Caco-2 (cell line): Measurements from ENCODE around the gene RBM27. TPM values are rescaled to one million over a fixed set of nuclear protein-coding genes. Genes with fewer than 3 reads are reported as not detected.
"Not testable (repeated sequence)": the region's sequence is repeated elsewhere in the genome, so short reads cannot be mapped to it uniquely, and the experiment has no call there.

ENCODE experiments used
- BruUV-seq: library from RNA; stranded (reverse); fragments of 400-500 nt; replicated peaks from 2 replicates; lab custom pipeline; 2021; lab: Mats Ljungman, UMichigan
- CTCF ChIA-PET: fragments of 300-600 bp; sonication (Branson Sonifier 250); formaldehyde crosslinking; loops from one replicate; lab custom pipeline; 2022; ENCODE audit warnings: antibody characterized with exemption; lab: Charles Lee
- POLR2A ChIA-PET: fragments of 300-600 bp; sonication (Branson Sonifier 250); formaldehyde crosslinking; loops from one replicate; lab custom pipeline; 2022; ENCODE audit warnings: antibody characterized with exemption; lab: Charles Lee
- DNase-seq, 2 experiments: peaks; one replicate each; pipeline versions ENCODE4 v3.0.0 to v3.0.0-alpha.2; 2020 to 2022
- H3K27me3 ChIP-seq: replicated peaks from 2 replicates; pipeline ENCODE4 v1.6.0; 2011; ENCODE audit warnings: low read length; ENCODE audit not compliant: control insufficient read depth, insufficient read depth
- H3K36me3 ChIP-seq: 2 replicates; pipeline ENCODE4 v1.5.1; 2011; ENCODE audit warnings: low read length; ENCODE audit not compliant: control insufficient read depth, insufficient read depth
- H3K4me1 ChIP-seq: fragments of 250-450 bp; sonication (Bioruptor Pico); 2 replicates; pipeline ENCODE4 v1.5.1; 2020; ENCODE audit warnings: mild to moderate bottlenecking
- H3K4me3 ChIP-seq: 2 replicates; pipeline ENCODE4 v1.5.1; 2011; ENCODE audit warnings: low read depth, mild to moderate bottlenecking, control low read depth, low read length
- H3K9me3 ChIP-seq: fragments of 250-450 bp; sonication (Bioruptor Pico); 2 replicates; pipeline ENCODE4 v1.5.1; 2020; ENCODE audit warnings: mild to moderate bottlenecking, moderate library complexity
- H3K27ac Mint-ChIP-seq: one replicate; pipeline ENCODE4 v1.8.0; 2022; ENCODE audit warnings: mixed read lengths; ENCODE audit not compliant: unreplicated experiment
- H3K27me3 Mint-ChIP-seq: one replicate; pipeline ENCODE4 v1.8.0; 2022; ENCODE audit warnings: mixed read lengths; ENCODE audit not compliant: insufficient read depth, unreplicated experiment
- H3K36me3 Mint-ChIP-seq: one replicate; pipeline ENCODE4 v1.8.0; 2022; ENCODE audit warnings: mild to moderate bottlenecking, mixed read lengths; ENCODE audit not compliant: insufficient read depth, unreplicated experiment
- H3K4me1 Mint-ChIP-seq: one replicate; pipeline ENCODE4 v1.8.0; 2022; ENCODE audit warnings: low read depth, mixed read lengths; ENCODE audit not compliant: unreplicated experiment
- H3K4me3 Mint-ChIP-seq: one replicate; pipeline ENCODE4 v1.8.0; 2022; ENCODE audit warnings: mild to moderate bottlenecking, moderate library complexity, mixed read lengths; ENCODE audit not compliant: unreplicated experiment
- H3K9me3 Mint-ChIP-seq: one replicate; pipeline ENCODE4 v1.8.0; 2022; ENCODE audit warnings: mixed read lengths; ENCODE audit not compliant: unreplicated experiment
- intact Hi-C: fragments of 100-400 bp; cut with micrococcal nuclease; formaldehyde crosslinking; loops from one replicate; pipeline ENCODE4 v1.10.0; 2022; ENCODE audit not compliant: unreplicated experiment
- total RNA-seq: library from RNA; stranded (reverse); gene quantifications from 2 replicates; pipeline ENCODE4 v1.2.3, GENCODE V29; 2022
- TF ChIP-seq, protein P1 (sequence below), 2 experiments: fragments of 200-600 bp in 1 of 2; IDR thresholded peaks; 1 replicate in 1 of 2; 2 replicates in 1 of 2; pipeline versions ENCODE4 v1.5.1 to v1.8.0; 2011 to 2022; ENCODE audit warnings: antibody characterized with exemption in 1 of 2, control low read depth in 1 of 2, inconsistent platforms in 1 of 2, low read depth in 1 of 2, low read length in 1 of 2, mild to moderate bottlenecking in 1 of 2, moderate library complexity in 1 of 2; ENCODE audit not compliant: insufficient read depth in 1 of 2, severe bottlenecking in 1 of 2, unreplicated experiment in 1 of 2

Gene RBM27
- total RNA-seq, 1 experiment from 2014 or later, result 24.3 TPM

GRCh38 chr5:146196459-146197048 lies 6.9 kb upstream of the RBM27 start:
- Histone ChIP-seq H3K36me3 (no peaks in the 10 kb centered on the region), H3K9me3 (no peaks in the 10 kb centered on the region), H3K4me3 (no peak overlapping the region), H3K4me1 (no peaks in the 10 kb centered on the region), H3K27me3 (no peaks in the 10 kb centered on the region)
- no TSS peak for BruUV-seq
- Mint-ChIP-seq H3K27me3 (no peaks in the 10 kb centered on the region), H3K9me3 (no peaks in the 10 kb centered on the region), H3K4me3 (no peak overlapping the region), H3K4me1 (peaks cover 8% of the 10 kb centered on the region), H3K27ac (no peak overlapping the region), H3K36me3 (no peaks in the 10 kb centered on the region)
- ChIA-PET CTCF (no interaction called here), POLR2A (no interaction called here)
- TF ChIP-seq, protein P1, sequence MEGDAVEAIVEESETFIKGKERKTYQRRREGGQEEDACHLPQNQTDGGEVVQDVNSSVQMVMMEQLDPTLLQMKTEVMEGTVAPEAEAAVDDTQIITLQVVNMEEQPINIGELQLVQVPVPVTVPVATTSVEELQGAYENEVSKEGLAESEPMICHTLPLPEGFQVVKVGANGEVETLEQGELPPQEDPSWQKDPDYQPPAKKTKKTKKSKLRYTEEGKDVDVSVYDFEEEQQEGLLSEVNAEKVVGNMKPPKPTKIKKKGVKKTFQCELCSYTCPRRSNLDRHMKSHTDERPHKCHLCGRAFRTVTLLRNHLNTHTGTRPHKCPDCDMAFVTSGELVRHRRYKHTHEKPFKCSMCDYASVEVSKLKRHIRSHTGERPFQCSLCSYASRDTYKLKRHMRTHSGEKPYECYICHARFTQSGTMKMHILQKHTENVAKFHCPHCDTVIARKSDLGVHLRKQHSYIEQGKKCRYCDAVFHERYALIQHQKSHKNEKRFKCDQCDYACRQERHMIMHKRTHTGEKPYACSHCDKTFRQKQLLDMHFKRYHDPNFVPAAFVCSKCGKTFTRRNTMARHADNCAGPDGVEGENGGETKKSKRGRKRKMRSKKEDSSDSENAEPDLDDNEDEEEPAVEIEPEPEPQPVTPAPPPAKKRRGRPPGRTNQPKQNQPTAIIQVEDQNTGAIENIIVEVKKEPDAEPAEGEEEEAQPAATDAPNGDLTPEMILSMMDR (IDR thresholded peaks at IDR 0.05; ENCODE audit: insufficient read depth in 1 of 2, low read depth in 1 of 2, low read length in 1 of 2, severe bottlenecking in 1 of 2, unreplicated experiment in 1 of 2), result no peak
- no peak for DNase-seq
- intact Hi-C loops, result no loop called here

- POLR2A ChIA-PET, result no interaction called here
- no peaks in the 10 kb centered on the region for H3K9me3 Mint-ChIP-seq
These were observed 4.1 kb upstream of the RBM27 start for GRCh38 chr5:146199176-146199815.

GRCh38 chr5:146201795-146202194 lies 1.6 kb upstream of the RBM27 start:
- H3K36me3 Mint-ChIP-seq, H3K9me3 ChIP-seq, DNase-seq, CTCF ChIA-PET, H3K27me3 ChIP-seq, H3K4me1 Mint-ChIP-seq, POLR2A ChIA-PET, H3K27ac Mint-ChIP-seq, H3K27me3 Mint-ChIP-seq, H3K4me3 Mint-ChIP-seq, H3K4me1 ChIP-seq, BruUV-seq, intact Hi-C loops, H3K4me3 ChIP-seq, H3K36me3 ChIP-seq, H3K9me3 Mint-ChIP-seq: not testable (repeated sequence)

More at GRCh38 chr5:146199176-146199815, 4.1 kb upstream of the RBM27 start:
- Histone ChIP-seq H3K9me3 (no peaks in the 10 kb centered on the region), H3K27me3 (no peaks in the 10 kb centered on the region), H3K4me3 (no peak overlapping the region), H3K36me3 (no peaks in the 10 kb centered on the region), H3K4me1 (no peaks in the 10 kb centered on the region)
- Mint-ChIP-seq H3K4me1 (no peaks in the 10 kb centered on the region), H3K27me3 (no peaks in the 10 kb centered on the region), H3K4me3 (no peak overlapping the region), H3K27ac (no peak overlapping the region), H3K36me3 (no peaks in the 10 kb centered on the region)
- intact Hi-C loops, result no loop called here
- no peak for DNase-seq
- no TSS peak for BruUV-seq
- CTCF ChIA-PET, result no interaction called here
- TF ChIP-seq, protein P1 (IDR thresholded peaks at IDR 0.05; ENCODE audit: insufficient read depth in 1 of 2, low read depth in 1 of 2, low read length in 1 of 2, severe bottlenecking in 1 of 2, unreplicated experiment in 1 of 2), result no peak
